Mesendoderm (in vitro differentiated cells): ENCODE results near the gene INPP4A.

Source experiments
- DNase-seq: peaks from one replicate; pipeline ENCODE4 v3.0.0; 2013
- H2AK5ac ChIP-seq: 2 replicates; pipeline ENCODE4 v1.6.1; 2013; ENCODE audit warnings: low read length, inconsistent platforms
- H2BK120ac ChIP-seq: 2 replicates; pipeline ENCODE4 v1.6.1; 2013; ENCODE audit warnings: low read depth, mild to moderate bottlenecking, low read length, moderate library complexity, mixed read lengths
- H2BK15ac ChIP-seq: replicated peaks from 2 replicates; pipeline ENCODE4 v1.6.1; 2013; ENCODE audit warnings: low read depth, mild to moderate bottlenecking, moderate library complexity
- H2BK5ac ChIP-seq: 2 replicates; pipeline ENCODE4 v1.6.1; 2013; ENCODE audit warnings: low read length, inconsistent platforms
- H3K18ac ChIP-seq: 2 replicates; pipeline ENCODE4 v1.6.1; 2013; ENCODE audit warnings: mild to moderate bottlenecking, low read length, mixed read lengths
- H3K23ac ChIP-seq: one replicate; pipeline ENCODE4 v1.6.1; 2013; ENCODE audit warnings: low read length
- H3K27ac ChIP-seq: 2 replicates; pipeline ENCODE4 v1.5.1; 2013; ENCODE audit warnings: low read depth, mild to moderate bottlenecking, inconsistent platforms, low read length, moderate library complexity
- H3K27me3 ChIP-seq: 2 replicates; pipeline ENCODE4 v1.6.1; 2013; ENCODE audit warnings: low read length, control low read depth, mild to moderate bottlenecking, inconsistent platforms; ENCODE audit not compliant: insufficient read depth, poor library complexity
- H3K36me3 ChIP-seq: 2 replicates; pipeline ENCODE4 v1.6.1; 2013; ENCODE audit warnings: low read length, inconsistent platforms; ENCODE audit not compliant: control insufficient read depth, insufficient read depth
- H3K4ac ChIP-seq: one replicate; pipeline ENCODE4 v1.6.1; 2013; ENCODE audit warnings: low read depth, mild to moderate bottlenecking, low read length, moderate library complexity
- H3K4me1 ChIP-seq: 2 replicates; pipeline ENCODE4 v1.6.1; 2013; ENCODE audit warnings: low read depth, low read length, inconsistent platforms; ENCODE audit not compliant: control insufficient read depth
- H3K4me2 ChIP-seq: 2 replicates; pipeline ENCODE4 v1.6.1; 2013; ENCODE audit warnings: low read length
- H3K4me3 ChIP-seq: 2 replicates; pipeline ENCODE4 v1.5.1; 2013; ENCODE audit warnings: mild to moderate bottlenecking, low read length
- H3K56ac ChIP-seq: one replicate; pipeline ENCODE4 v1.6.1; 2013; ENCODE audit warnings: low read length
- H3K79me1 ChIP-seq: 2 replicates; pipeline ENCODE4 v1.6.1; 2013; ENCODE audit warnings: low read length, inconsistent platforms
- H3K79me2 ChIP-seq: 2 replicates; pipeline ENCODE4 v1.6.1; 2013; ENCODE audit warnings: mild to moderate bottlenecking, low read length; ENCODE audit not compliant: control insufficient read depth, insufficient read depth
- H3K9ac ChIP-seq: 2 replicates; pipeline ENCODE4 v1.6.1; 2013; ENCODE audit warnings: low read length, inconsistent platforms
- H4K5ac ChIP-seq: one replicate; pipeline ENCODE4 v1.6.1; 2013; ENCODE audit warnings: low read length
- H4K8ac ChIP-seq: one replicate; pipeline ENCODE4 v1.6.1; 2013; ENCODE audit warnings: low read depth, mild to moderate bottlenecking, control low read depth, low read length, moderate library complexity
- WGBS: extraction: QIAGEN DNeasy Blood & Tissue Kit; methylation state at CpG from one replicate; pipeline ENCODE4 v1.1.7; 2013; ENCODE audit warnings: low lambda C conversion rate, missing lambda C conversion rate; ENCODE audit not compliant: insufficient coverage; ENCODE audit errors: extremely low coverage; 5-methylcytosine and 5-hydroxymethylcytosine counted together

INPP4A gene

DNA sequence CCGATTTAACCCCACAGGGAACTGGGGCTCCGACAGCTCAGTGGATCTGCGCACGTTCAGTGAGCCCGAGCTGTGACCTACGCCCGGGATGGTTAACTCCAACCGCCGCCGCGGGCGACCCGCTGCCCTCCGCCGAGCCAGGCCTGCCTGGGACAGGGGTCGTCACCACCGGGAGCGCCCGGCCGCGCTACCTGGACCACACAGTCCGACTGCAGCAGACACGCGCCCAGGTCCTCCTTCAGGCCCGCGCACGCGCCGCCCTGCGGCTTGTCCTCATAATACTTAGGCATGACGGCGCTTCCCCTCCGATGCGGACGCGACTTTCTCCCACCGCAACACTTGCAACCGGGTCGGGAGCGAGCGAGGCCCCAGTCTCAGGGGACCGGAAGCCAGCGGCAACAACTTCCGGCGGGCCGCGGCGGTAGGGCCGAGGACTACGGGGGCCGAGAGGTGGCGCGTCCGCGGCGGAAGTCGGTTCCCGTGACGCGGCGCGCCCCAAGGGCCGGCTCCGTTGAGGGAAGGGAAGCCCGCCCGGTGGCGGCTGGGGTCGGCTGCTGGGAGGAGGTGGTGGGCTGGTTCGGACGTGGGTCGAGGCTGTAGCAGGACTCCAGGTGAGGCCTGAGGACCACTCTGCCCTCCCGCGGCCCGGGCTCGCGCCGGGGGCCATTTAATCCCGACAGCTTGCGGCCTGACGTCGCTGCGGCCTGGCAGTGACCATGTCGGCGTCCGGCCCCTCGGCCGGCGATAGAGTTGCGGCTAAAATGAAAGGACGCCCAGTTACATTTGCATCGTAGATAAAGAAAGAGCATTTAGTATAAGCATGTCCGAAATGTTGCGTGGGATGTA, 163.7 kb downstream of the INPP4A start, which contains the start of the genes COA5 and UNC50:
TSS of gene COA5 (minus strand) at position 397 of the 846 bp plus-strand sequence. CDS start at position 290, 107 bp downstream.
TSS of gene UNC50 (plus strand) at position 474 of the 846 bp plus-strand sequence. CDS start 1,171 bp downstream, outside the sequence.
- Histone ChIP-seq H3K79me1 (peaks cover 36% of the 10 kb centered on the region), H3K18ac (peak within 1 kb of the TSS; percentile 98), H3K56ac (peak within 1 kb of the TSS; percentile 99), H3K4me2 (peak within 1 kb of the TSS; percentile 90), H3K4ac (peak within 1 kb of the TSS; percentile 94), H2BK15ac (no peak within 1 kb of the TSS), H3K36me3 (peaks cover 2% of the 10 kb centered on the region), H3K27ac (peak within 1 kb of the TSS; percentile 85), H2AK5ac (peak within 1 kb of the TSS; percentile 87), H2BK5ac (peak within 1 kb of the TSS; percentile 97), H4K8ac (peak within 1 kb of the TSS; percentile 89), H4K5ac (peak within 1 kb of the TSS; percentile 84), H3K4me1 (peaks cover 11% of the 10 kb centered on the region), H2BK120ac (peak within 1 kb of the TSS; percentile 29), H3K9ac (peak within 1 kb of the TSS; percentile 96), H3K23ac (peak within 1 kb of the TSS; percentile 72), H3K27me3 (no peaks in the 10 kb centered on the region), H3K4me3 (peak within 1 kb of the TSS; percentile 92), H3K79me2 (peaks cover 49% of the 10 kb centered on the region)
- DNase-seq: peak; percentile 95
- WGBS: no CpG with 5 or more reads among the region's 93 CpGs

DNA sequence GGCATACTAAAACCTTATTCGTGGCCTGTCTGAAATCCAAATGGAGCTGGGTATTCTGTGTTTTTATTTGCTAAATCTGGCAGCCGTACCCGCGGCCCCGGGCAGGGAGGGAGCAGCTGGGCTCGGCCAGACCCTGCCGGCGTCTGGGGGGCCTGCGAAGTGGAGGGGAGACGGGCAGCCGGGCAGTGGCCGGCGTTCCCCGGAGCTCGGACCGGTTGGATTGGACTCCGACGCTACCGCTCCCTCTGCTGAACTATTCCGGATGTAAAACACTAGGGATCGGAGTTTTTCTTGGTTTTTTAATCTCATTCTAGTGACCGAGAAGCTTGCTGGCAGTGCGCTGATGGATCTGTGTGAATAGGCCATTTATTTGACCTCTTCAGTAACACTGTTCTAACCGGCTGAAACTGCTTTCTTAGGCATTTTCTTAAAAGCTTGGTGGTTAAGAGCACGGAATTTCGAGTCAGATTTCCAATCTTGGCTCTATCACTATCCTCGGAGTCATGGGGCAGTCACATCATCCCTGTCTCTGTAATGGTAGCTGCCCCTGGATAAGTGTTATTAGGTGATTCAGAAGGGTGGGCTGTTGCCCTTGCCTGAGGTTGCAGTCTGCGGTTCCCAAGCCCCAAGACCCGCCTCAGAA, 164.4 kb downstream of the INPP4A start:
- H3K23ac ChIP-seq: no peak overlapping the region
- peak overlapping the region; percentile 98 for H3K18ac ChIP-seq
- H3K79me2 ChIP-seq: peaks cover 52% of the 10 kb centered on the region
- peak overlapping the region; percentile 85 for H3K27ac ChIP-seq
- H2AK5ac ChIP-seq: peak overlapping the region; percentile 87
- peak overlapping the region; percentile 90 for H3K4me2 ChIP-seq
- H4K5ac ChIP-seq: peak overlapping the region; percentile 84
- H3K36me3 ChIP-seq: peaks cover 2% of the 10 kb centered on the region
- peak overlapping the region; percentile 92 for H3K4me3 ChIP-seq
- no peak overlapping the region for H2BK15ac ChIP-seq
- peak overlapping the region; percentile 94 for H3K4ac ChIP-seq
- peak; percentile 44 for DNase-seq
- peak overlapping the region; percentile 97 for H2BK5ac ChIP-seq
- H3K9ac ChIP-seq: peak overlapping the region; percentile 96
- H3K4me1 ChIP-seq: peaks cover 15% of the 10 kb centered on the region
- H3K56ac ChIP-seq: peak overlapping the region; percentile 99
- H3K27me3 ChIP-seq: no peaks in the 10 kb centered on the region
- WGBS: no CpG with 5 or more reads among the region's 29 CpGs
- H4K8ac ChIP-seq: peak overlapping the region; percentile 57
- peak overlapping the region; percentile 29 for H2BK120ac ChIP-seq
- H3K79me1 ChIP-seq: peaks cover 41% of the 10 kb centered on the region

DNA sequence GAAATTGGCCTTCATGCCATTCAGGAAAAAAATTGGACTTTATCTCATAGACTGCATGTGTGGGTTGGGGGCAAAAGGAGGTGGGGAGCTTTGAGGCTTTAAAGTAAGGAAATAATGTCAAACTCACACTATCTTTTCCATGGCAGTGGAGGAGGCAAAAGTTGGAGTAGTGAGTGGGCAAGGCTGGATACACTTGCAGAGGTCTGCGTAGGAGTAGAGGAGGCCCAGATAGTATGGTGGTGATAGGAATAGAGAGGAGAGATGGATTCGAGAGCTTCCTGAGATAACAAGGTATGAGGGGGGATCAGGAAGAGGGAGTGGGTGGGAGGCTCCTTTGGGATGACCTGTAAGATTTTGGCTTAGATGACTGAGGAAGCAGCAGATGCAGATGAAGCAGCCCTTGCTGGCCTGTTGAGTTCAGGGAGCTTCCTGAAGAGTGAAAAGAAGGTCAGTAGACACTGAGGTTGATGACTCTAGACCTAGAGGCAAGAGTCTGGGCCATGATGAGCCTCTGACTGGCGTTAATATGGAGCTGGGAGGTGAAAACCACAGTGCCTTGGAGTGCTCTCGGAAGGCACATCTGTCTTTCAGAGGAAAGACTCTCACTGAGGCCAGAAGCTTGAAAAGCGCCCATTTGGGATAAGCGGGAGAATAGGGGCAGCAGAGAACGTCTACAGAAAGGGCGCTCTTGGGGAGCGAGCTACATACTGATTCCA, 169.5 kb downstream of the INPP4A start:
- no peak overlapping the region for H2AK5ac ChIP-seq
- H3K4me1 ChIP-seq: peaks cover 10% of the 10 kb centered on the region
- no CpG with 5 or more reads among the region's 9 CpGs for WGBS
- H3K9ac ChIP-seq: no peak overlapping the region
- no peak overlapping the region for H3K4me3 ChIP-seq
- H3K79me1 ChIP-seq: peaks cover 13% of the 10 kb centered on the region
- H4K8ac ChIP-seq: no peak overlapping the region
- H3K4ac ChIP-seq: no peak overlapping the region
- H3K56ac ChIP-seq: no peak overlapping the region
- H3K36me3 ChIP-seq: peaks cover 8% of the 10 kb centered on the region
- no peak overlapping the region for H3K18ac ChIP-seq
- H3K27ac ChIP-seq: no peak overlapping the region
- no peak overlapping the region for H2BK5ac ChIP-seq
- H4K5ac ChIP-seq: no peak overlapping the region
- no peak overlapping the region for H3K4me2 ChIP-seq
- no peak overlapping the region for H2BK15ac ChIP-seq
- H3K79me2 ChIP-seq: peaks cover 17% of the 10 kb centered on the region
- H2BK120ac ChIP-seq: no peak overlapping the region
- no peak overlapping the region for H3K23ac ChIP-seq
- no peak for DNase-seq
- no peaks in the 10 kb centered on the region for H3K27me3 ChIP-seq

DNA sequence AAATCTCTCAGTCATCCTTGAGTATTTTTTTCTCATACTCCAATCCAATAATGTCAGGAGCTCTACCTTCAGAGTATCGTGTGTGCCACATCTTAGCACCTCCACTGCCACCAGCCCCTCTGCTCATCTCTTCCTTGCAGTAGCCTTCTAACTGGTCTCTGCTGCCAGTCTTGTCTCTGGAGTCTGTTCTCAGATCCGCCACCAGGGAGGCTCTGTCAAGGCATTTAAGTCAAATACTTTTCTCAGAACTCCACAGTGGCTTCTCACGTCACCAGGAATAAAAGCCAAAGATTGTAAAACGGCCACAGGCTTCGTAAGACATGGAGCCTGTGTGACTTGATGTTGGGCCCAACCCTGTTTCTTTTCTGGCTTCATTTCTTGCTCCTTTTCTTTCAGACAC, 170.8 kb downstream of the INPP4A start:
- peaks cover 5% of the 10 kb centered on the region for H3K79me2 ChIP-seq
- no peak overlapping the region for H4K8ac ChIP-seq
- H3K23ac ChIP-seq: no peak overlapping the region
- DNase-seq: peak; percentile 60
- H2BK15ac ChIP-seq: no peak overlapping the region
- no peak overlapping the region for H3K56ac ChIP-seq
- no peak overlapping the region for H2AK5ac ChIP-seq
- peaks cover 7% of the 10 kb centered on the region for H3K79me1 ChIP-seq
- WGBS: no CpG with 5 or more reads among the region's 5 CpGs
- no peak overlapping the region for H2BK5ac ChIP-seq
- H3K4ac ChIP-seq: no peak overlapping the region
- H2BK120ac ChIP-seq: no peak overlapping the region
- H3K27ac ChIP-seq: no peak overlapping the region
- H3K18ac ChIP-seq: no peak overlapping the region
- H3K36me3 ChIP-seq: peaks cover 8% of the 10 kb centered on the region
- no peak overlapping the region for H3K9ac ChIP-seq
- H3K4me1 ChIP-seq: peaks cover 10% of the 10 kb centered on the region
- no peak overlapping the region for H3K4me2 ChIP-seq
- H3K27me3 ChIP-seq: no peaks in the 10 kb centered on the region
- H3K4me3 ChIP-seq: no peak overlapping the region
- H4K5ac ChIP-seq: no peak overlapping the region

DNA sequence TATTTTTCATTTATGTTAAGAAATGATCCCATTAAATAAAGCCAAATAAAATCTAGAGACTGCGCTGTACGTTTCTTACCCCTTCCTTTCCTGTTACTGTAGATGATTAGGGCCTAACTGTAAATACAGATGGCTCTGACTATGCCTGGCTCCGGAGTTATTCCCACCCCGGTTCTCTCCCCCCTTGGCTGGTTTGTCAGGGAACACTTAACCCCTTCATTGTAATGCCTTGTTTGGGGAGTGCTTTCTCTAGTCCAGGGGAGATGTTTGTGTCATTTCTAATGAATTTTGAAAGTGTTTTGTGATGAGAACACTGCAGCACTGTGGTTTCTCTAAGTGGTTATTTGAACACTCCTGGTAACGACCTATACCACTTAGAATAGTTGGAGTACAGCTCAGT, 172.5 kb downstream of the INPP4A start:
- no peak overlapping the region for H2BK120ac ChIP-seq
- H2AK5ac ChIP-seq: no peak overlapping the region
- no peak overlapping the region for H2BK5ac ChIP-seq
- H3K4me1 ChIP-seq: peaks cover 8% of the 10 kb centered on the region
- H3K36me3 ChIP-seq: peaks cover 8% of the 10 kb centered on the region
- no peaks in the 10 kb centered on the region for H3K27me3 ChIP-seq
- no peak overlapping the region for H4K5ac ChIP-seq
- H4K8ac ChIP-seq: no peak overlapping the region
- H2BK15ac ChIP-seq: no peak overlapping the region
- H3K4me3 ChIP-seq: no peak overlapping the region
- no peak overlapping the region for H3K4ac ChIP-seq
- no peak overlapping the region for H3K9ac ChIP-seq
- no peak overlapping the region for H3K56ac ChIP-seq
- no peak overlapping the region for H3K4me2 ChIP-seq
- no peak overlapping the region for H3K18ac ChIP-seq
- no peak for DNase-seq
- H3K79me2 ChIP-seq: peaks cover 5% of the 10 kb centered on the region
- no CpG with 5 or more reads among the region's 5 CpGs for WGBS
- H3K27ac ChIP-seq: no peak overlapping the region
- no peak overlapping the region for H3K23ac ChIP-seq
- peaks cover 7% of the 10 kb centered on the region for H3K79me1 ChIP-seq
